ENCODE data around the gene OTOG.

- no peak for TF ChIP-seq POLR2AphosphoS5 (IDR thresholded peaks at IDR 0.05; ENCODE audit: borderline replicate concordance, low read depth, low read length)
- TF ChIP-seq EZH2 (IDR thresholded peaks at IDR 0.05), result no peak
- no peak for TF ChIP-seq FOXP2 (optimal IDR thresholded peaks at IDR 0.05; ENCODE audit: control extremely low read depth, extremely low read length, insufficient read depth)
Observed at GRCh38 chr11:17554487-17554886, 7.4 kb downstream of the OTOG start.
